HepG2 (cell line): Measurements from ENCODE around the gene FLRT3. TPM values are rescaled to one million over a fixed set of nuclear protein-coding genes. Genes with fewer than 3 reads are reported as not detected.

Experiments used
- DBP ChIP-seq: sonication (generic); formaldehyde crosslinking; IDR thresholded peaks from 2 replicates; pipeline ENCODE4 v1.4.0; 2020; ENCODE audit warnings: missing genetic modification reagents; ENCODE audit errors: not compliant biosample characterization
- MBNL3 ChIP-seq: fragments of 250-450 bp; sonication (Bioruptor Pico); conservative IDR thresholded peaks from 2 replicates; pipeline ENCODE4 v1.8.0; 2022; ENCODE audit warnings: mild to moderate bottlenecking, inconsistent platforms
- RARA ChIP-seq: IDR thresholded peaks from 2 replicates; pipeline ENCODE4 v1.6.1; 2016; ENCODE audit warnings: missing genetic modification reagents, missing compliant biosample characterization
- RNF219 ChIP-seq: sonication (generic); formaldehyde crosslinking; IDR thresholded peaks from 2 replicates; pipeline ENCODE4 v1.5.0; 2020; ENCODE audit warnings: mild to moderate bottlenecking, missing genetic modification reagents
- SALL1 ChIP-seq: sonication (generic); formaldehyde crosslinking; IDR thresholded peaks from 2 replicates; pipeline ENCODE4 v1.8.0; 2022; ENCODE audit warnings: mild to moderate bottlenecking, missing genetic modification reagents
- SMARCC2 ChIP-seq: fragments of 450-650 bp; IDR thresholded peaks from 2 replicates; pipeline ENCODE4 v1.6.1; 2017; ENCODE audit warnings: antibody characterized with exemption, mild to moderate bottlenecking
- TBL1XR1 ChIP-seq: fragments of 150-350 bp; IDR thresholded peaks from 2 replicates; pipeline ENCODE4 v1.6.1; 2014; ENCODE audit warnings: borderline replicate concordance, low read length; ENCODE audit not compliant: partially characterized antibody
- ZFP62 ChIP-seq: sonication (generic); formaldehyde crosslinking; IDR thresholded peaks from 2 replicates; pipeline ENCODE4 v1.4.0; 2020; ENCODE audit warnings: missing genetic modification reagents
- ZNF160 ChIP-seq: sonication (generic); formaldehyde crosslinking; IDR thresholded peaks from 2 replicates; pipeline ENCODE4 v1.8.0; 2022; ENCODE audit warnings: mild to moderate bottlenecking, inconsistent platforms, missing genetic modification reagents
- ZNF276 ChIP-seq: sonication (generic); formaldehyde crosslinking; IDR thresholded peaks from 2 replicates; pipeline ENCODE4 v1.4.0; 2020; ENCODE audit warnings: mild to moderate bottlenecking, low read depth, missing genetic modification reagents
- ZNF709 ChIP-seq: sonication (generic); formaldehyde crosslinking; IDR thresholded peaks from 2 replicates; pipeline ENCODE4 v1.5.0; 2020; ENCODE audit warnings: mild to moderate bottlenecking, missing genetic modification reagents
- ZNF775 ChIP-seq: sonication (generic); formaldehyde crosslinking; IDR thresholded peaks from 2 replicates; pipeline ENCODE4 v1.4.0; 2020; ENCODE audit warnings: missing genetic modification reagents, mild to moderate bottlenecking, moderate library complexity, borderline replicate concordance
- polyA plus RNA-seq, 8 experiments: library from polyadenylated mRNA; depleted of rRNA in 3 of 8; stranded (reverse) in 7 of 8; unstranded in 1 of 8; fragments of >200 nt; fragmentation: Illumina TruSeq in 4 of 8; extraction: Trizol in 4 of 8; gene quantifications; 2 replicates each; pipeline versions ENCODE4 v1.2.1 to v1.2.3, GENCODE V29; 2011 to 2016; ENCODE audit warnings: low read depth in 4 of 8, missing spikeins in 1 of 8, mixed read lengths in 1 of 8; ENCODE audit not compliant: insufficient read depth in 1 of 8
- total RNA-seq, 5 experiments: library from RNA; depleted of rRNA; stranded (reverse); fragments of >200 nt; fragmentation: Illumina TruSeq; extraction: Trizol; gene quantifications; 2 replicates each; pipeline ENCODE4 v1.2.3, GENCODE V29; 2016; ENCODE audit warnings: low read depth in 1 of 5
- TF ChIP-seq, protein P1 (sequence below): sonication (generic); formaldehyde crosslinking; IDR thresholded peaks from 2 replicates; pipeline ENCODE4 v1.5.1; 2020; ENCODE audit warnings: missing genetic modification reagents, mild to moderate bottlenecking, borderline replicate concordance
- TF ChIP-seq, protein P2 (sequence below): sonication (generic); formaldehyde crosslinking; IDR thresholded peaks from 2 replicates; pipeline ENCODE4 v1.9.0; 2021; ENCODE audit warnings: missing genetic modification reagents, borderline replicate concordance
- TF ChIP-seq, protein P3 (sequence below): sonication (generic); formaldehyde crosslinking; IDR thresholded peaks from 2 replicates; pipeline ENCODE4 v1.4.0; 2020; ENCODE audit warnings: mild to moderate bottlenecking, low read depth, missing genetic modification reagents
- TF ChIP-seq, protein P4 (sequence below): sonication (generic); formaldehyde crosslinking; IDR thresholded peaks from 2 replicates; pipeline ENCODE4 v1.8.0; 2022; ENCODE audit warnings: missing genetic modification reagents, mild to moderate bottlenecking, inconsistent platforms, borderline replicate concordance

FLRT3 gene
- total and polyA plus RNA-seq, 2 of the 13 experiments (the other 11 are each of a cell fraction or from before 2014, with no cell fraction given), result 0.44 to 5.3 TPM

DNA sequence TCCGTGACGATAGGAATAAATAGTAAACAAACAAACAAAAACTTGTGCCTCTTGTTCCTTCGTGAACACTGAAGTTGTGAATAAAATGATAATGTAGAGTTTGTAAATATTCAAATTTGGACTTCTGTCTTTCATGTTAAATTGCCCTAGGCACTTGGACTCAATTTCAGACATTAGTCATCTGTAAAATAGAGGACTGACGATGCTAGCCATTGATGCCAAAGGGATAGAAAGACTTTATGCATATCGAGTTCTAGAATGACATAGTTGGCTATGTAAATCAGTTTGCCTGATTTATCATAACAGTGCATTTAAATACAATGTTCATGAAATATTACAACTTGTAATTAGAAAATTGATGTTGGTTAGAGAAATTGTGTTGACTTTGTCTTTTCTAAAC, 45.9 kb upstream of the FLRT3 start (continued):
- TF ChIP-seq ZFP62 (CRISPR knock-in tag) (no peak), DBP (CRISPR knock-in tag) (no peak), MBNL3 (CRISPR knock-in tag) (no peak), ZNF709 (CRISPR knock-in tag) (no peak), ZNF775 (CRISPR knock-in tag) (no peak), TBL1XR1 (no peak), RNF219 (CRISPR knock-in tag) (no peak), SALL1 (CRISPR knock-in tag) (no peak), RARA (CRISPR knock-in tag) (no peak), ZNF160 (CRISPR knock-in tag) (no peak), ZNF276 (CRISPR knock-in tag) (no peak), SMARCC2 (no peak)
- TF ChIP-seq, protein P1, sequence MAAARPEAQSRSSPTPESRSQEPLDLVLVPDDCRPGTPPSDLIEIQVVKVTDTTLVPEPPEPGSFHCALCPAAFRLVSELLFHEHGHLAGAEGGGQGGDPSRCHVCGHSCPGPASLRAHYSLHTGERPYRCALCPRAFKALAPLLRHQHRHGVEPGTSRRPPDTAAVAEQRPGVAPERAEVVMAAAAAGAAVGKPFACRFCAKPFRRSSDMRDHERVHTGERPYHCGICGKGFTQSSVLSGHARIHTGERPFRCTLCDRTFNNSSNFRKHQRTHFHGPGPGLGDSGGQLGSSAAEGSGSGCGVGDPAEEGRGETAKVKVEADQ, result no peak
- TF ChIP-seq, protein P2, sequence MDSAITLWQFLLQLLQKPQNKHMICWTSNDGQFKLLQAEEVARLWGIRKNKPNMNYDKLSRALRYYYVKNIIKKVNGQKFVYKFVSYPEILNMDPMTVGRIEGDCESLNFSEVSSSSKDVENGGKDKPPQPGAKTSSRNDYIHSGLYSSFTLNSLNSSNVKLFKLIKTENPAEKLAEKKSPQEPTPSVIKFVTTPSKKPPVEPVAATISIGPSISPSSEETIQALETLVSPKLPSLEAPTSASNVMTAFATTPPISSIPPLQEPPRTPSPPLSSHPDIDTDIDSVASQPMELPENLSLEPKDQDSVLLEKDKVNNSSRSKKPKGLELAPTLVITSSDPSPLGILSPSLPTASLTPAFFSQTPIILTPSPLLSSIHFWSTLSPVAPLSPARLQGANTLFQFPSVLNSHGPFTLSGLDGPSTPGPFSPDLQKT (CRISPR knock-in tag), result no peak
- TF ChIP-seq, protein P3, sequence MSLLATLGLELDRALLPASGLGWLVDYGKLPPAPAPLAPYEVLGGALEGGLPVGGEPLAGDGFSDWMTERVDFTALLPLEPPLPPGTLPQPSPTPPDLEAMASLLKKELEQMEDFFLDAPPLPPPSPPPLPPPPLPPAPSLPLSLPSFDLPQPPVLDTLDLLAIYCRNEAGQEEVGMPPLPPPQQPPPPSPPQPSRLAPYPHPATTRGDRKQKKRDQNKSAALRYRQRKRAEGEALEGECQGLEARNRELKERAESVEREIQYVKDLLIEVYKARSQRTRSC (CRISPR knock-in tag), result no peak
- TF ChIP-seq, protein P4, sequence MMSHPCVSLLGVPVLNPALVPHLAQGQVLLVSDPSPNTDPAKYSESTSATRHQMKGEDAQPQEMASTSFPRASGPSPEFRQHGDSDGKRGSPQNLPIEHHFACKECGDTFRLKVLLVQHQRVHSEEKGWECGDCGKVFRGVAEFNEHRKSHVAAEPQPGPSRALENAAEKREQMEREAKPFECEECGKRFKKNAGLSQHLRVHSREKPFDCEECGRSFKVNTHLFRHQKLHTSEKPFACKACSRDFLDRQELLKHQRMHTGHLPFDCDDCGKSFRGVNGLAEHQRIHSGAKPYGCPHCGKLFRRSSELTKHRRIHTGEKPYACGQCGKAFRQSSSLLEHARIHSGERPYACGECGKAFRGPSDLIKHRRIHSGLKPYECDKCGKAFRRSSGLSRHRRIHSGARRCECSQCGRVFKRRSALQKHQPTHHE (CRISPR knock-in tag), result no peak
